Body of pancreas (tissue), 4 donors: ENCODE results near the gene CYGB.

Experiments
- CTCF ChIP-seq, 7 experiments: fragments of 450-650 bp in 4 of 7; fragments of 200-600 bp in 3 of 7; sonication (generic) in 3 of 7; IDR thresholded peaks; one replicate each; pipeline ENCODE4 v1.5.1; 2016 to 2019; ENCODE audit warnings: antibody characterized with exemption in 7 of 7
- POLR2A ChIP-seq, 3 donors: fragments of 450-650 bp; IDR thresholded peaks; one replicate each; pipeline ENCODE4 v1.6.1; 2016; ENCODE audit warnings: antibody characterized with exemption in 3 of 3, mild to moderate bottlenecking in 2 of 3

- TF ChIP-seq CTCF (IDR thresholded peaks at IDR 0.05): no peak
- TF ChIP-seq POLR2A (IDR thresholded peaks at IDR 0.05): no peak
Observed at GRCh38 chr17:76541739-76542454, 4.4 kb upstream of the CYGB start.
